Fibroblast of the aortic adventitia (primary cell): Measurements from ENCODE around the gene SSH2. TPM values are rescaled to one million over a fixed set of nuclear protein-coding genes. Genes with fewer than 3 reads are reported as not detected.

Experiments used
- DNase-seq: peaks from one replicate; pipeline ENCODE4 v3.0.0-alpha.2; 2010; ENCODE audit warnings: low read depth
- H3K4me3 ChIP-seq: 2 replicates; pipeline ENCODE4 v1.5.1; 2011; ENCODE audit warnings: low read depth, mild to moderate bottlenecking, control low read depth, low read length, moderate library complexity
- total RNA-seq: library from RNA; depleted of rRNA; stranded (reverse); fragments of >200 nt; gene quantifications from 2 replicates; pipeline ENCODE4 v1.2.3, GENCODE V29; 2012; ENCODE audit warnings: low replicate concordance
- TF ChIP-seq, protein P1 (sequence below): IDR thresholded peaks from 2 replicates; pipeline ENCODE4 v1.5.1; 2011; ENCODE audit warnings: mild to moderate bottlenecking, low read length, control low read depth, inconsistent platforms; ENCODE audit not compliant: insufficient read depth

Gene SSH2
- total RNA-seq, 1 donor: 21.1 TPM

DNA sequence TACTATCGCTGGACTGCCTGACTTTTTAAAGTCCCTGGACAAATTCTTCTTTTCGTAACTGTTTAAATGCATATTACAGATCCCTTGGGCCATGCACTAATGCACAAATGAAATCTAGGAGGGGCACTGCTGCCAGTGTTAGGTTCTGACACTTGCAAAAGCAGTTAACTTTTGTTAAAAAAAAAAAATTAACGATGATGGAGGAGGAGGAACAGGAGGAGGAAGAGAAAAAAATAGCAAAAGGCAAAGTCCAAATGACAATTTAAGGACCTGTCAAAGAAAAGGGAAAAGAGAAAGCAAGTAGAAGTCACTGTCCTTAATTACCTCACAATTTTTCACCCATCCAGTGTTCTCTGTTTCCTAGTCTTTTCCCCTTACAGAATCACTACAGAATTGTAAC is 209.5 kb downstream of the SSH2 start:
- TF ChIP-seq, protein P1, sequence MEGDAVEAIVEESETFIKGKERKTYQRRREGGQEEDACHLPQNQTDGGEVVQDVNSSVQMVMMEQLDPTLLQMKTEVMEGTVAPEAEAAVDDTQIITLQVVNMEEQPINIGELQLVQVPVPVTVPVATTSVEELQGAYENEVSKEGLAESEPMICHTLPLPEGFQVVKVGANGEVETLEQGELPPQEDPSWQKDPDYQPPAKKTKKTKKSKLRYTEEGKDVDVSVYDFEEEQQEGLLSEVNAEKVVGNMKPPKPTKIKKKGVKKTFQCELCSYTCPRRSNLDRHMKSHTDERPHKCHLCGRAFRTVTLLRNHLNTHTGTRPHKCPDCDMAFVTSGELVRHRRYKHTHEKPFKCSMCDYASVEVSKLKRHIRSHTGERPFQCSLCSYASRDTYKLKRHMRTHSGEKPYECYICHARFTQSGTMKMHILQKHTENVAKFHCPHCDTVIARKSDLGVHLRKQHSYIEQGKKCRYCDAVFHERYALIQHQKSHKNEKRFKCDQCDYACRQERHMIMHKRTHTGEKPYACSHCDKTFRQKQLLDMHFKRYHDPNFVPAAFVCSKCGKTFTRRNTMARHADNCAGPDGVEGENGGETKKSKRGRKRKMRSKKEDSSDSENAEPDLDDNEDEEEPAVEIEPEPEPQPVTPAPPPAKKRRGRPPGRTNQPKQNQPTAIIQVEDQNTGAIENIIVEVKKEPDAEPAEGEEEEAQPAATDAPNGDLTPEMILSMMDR: no peak
- no peak overlapping the region for H3K4me3 ChIP-seq
- no peak for DNase-seq

DNA sequence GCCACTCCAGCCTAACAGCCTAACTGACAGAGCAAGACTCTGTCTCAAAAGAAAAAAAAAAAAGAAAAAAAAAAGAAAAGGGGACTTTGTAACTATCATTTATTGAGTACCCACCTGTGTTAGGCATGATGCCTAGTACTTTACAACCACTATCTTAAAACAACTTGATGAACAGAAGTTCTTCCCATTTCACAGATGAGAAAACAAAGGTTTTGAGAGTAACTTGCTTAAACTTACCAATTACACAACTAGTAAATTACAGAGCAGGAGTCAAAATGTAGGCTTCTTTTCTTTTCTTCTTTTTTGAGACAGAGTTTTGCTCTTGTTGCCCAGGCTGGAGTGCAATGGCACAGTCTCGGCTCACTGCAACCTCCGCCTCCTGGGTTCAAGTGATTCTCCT is 210.6 kb downstream of the SSH2 start:
- no peak overlapping the region for H3K4me3 ChIP-seq
- no peak for DNase-seq
- TF ChIP-seq, protein P1: no peak

DNA sequence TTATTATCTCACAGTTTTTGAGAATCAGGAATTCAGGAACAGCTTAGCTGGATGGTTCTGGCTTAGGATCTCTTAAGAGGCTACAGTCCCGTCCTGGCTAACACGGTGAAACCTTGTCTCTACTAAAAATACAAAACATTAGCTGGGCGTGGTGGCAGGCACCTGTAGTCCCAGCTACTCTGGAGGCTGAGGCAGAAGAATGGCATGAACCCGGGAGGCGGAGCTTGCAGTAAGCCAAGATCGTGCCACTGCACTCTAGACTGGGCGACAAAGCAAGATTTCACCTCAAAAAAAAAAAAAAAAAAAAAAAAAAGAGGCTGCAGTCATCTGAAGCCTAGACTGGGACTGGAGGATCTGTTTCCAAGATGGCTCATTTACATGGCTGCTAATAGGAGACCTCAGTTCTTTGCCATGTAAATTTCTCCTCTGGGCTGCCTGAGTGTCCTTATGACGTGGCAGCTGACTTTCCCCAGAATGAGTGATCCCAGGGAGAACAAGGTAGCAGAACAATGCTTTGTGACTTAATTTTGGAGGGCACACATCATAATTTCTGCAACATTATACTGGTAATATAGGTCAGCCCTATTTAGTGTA is 211.5 kb downstream of the SSH2 start:
- TF ChIP-seq, protein P1: no peak
- no peak for DNase-seq
- H3K4me3 ChIP-seq: no peak overlapping the region

DNA sequence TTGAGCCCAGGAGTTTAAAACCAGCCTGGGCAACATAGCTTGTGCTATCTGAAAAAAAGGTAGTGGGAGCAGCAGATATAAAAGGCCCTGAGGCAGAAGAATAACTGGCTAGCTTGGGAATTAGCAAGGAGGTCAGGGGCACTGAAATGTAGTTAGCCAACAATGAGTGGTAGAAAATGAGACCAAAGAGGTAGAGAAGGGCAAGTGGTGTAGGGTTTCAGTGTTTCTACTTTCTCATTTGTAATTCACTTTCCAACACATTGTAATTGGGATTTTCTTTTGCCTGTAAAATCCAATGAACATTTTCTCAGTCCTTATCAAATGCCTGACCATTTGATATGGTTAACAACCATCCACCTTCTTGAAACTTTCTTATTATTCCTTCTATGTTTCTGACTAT is 212.2 kb downstream of the SSH2 start:
- no peak overlapping the region for H3K4me3 ChIP-seq
- TF ChIP-seq, protein P1: no peak
- DNase-seq: no peak

DNA sequence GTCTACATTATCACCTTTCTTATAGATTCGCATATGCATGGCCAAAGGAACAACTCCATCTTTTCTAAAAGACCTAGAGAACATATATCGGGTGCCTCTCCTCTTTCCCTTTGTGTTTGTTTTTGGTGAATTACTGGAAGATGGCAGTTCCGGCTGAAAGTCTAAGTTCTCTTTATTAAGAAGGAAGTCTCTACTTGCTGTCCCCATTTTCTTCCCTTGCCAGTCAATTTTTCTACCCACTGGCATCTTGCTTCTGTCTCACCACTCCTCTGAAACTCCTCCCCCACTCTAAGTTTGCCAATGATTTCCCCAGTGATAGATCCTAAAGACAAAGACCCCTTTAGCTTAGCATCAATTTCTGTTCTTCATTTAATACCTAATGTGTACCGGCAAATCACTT is 213.5 kb downstream of the SSH2 start:
- no peak overlapping the region for H3K4me3 ChIP-seq
- TF ChIP-seq, protein P1: no peak
- DNase-seq: no peak

GRCh38 chr17:29715680-29716079 is 214.3 kb downstream of the SSH2 start:
- H3K4me3 ChIP-seq: no peak overlapping the region
- TF ChIP-seq, protein P1: no peak
- no peak for DNase-seq

DNA sequence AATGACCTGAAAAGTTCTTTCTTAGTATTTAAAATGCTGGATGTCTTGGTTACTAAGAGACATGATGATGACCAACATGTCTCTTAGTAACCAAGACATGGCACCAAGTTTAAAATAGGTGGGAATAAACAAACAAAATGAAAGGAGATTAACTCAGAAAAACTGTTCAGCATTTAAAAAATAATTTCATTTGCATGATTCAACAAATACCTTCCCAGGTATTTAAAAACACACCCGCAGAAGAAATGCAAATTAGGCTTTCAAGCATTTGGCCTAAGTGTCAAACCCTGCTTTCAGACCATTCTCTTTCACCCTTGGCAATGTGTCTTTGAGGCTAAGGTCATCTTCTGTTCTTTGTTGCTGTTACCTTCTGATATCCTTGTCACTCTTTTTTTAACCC is 215.9 kb downstream of the SSH2 start:
- DNase-seq: no peak
- TF ChIP-seq, protein P1: no peak
- H3K4me3 ChIP-seq: no peak overlapping the region
